ENCODE results near the gene GPC2.
"Not testable (repeated sequence)": the region's sequence is repeated elsewhere in the genome, so short reads cannot be mapped to it uniquely, and the experiment has no call there.

DNA sequence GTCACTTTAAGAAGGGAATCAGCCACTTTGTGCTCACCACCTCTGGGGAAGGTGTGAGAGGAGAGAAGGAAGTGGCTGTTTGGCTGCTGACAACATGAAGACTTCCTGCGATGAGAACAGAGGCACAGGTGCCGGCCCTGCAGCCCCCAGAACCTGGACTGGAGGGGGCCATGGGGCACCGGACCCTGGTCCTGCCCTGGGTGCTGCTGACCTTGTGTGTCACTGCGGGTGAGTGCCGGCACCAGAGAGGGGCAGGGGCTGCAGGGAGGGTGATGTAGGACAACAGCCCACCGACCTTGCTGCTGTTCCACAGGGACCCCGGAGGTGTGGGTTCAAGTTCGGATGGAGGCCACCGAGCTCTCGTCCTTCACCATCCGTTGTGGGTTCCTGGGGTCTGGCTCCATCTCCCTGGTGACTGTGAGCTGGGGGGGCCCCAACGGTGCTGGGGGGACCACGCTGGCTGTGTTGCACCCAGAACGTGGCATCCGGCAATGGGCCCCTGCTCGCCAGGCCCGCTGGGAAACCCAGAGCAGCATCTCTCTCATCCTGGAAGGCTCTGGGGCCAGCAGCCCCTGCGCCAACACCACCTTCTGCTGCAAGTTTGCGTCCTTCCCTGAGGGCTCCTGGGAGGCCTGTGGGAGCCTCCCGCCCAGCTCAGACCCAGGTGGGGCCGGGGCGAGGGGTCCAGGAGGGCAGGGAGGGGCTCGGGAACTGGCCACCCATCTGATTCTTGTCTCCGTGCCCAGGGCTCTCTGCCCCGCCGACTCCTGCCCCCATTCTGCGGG lies 42.8 kb upstream of the GPC2 start, which contains the start of gene PVRIG:
- TF ChIP-seq, protein P1, sequence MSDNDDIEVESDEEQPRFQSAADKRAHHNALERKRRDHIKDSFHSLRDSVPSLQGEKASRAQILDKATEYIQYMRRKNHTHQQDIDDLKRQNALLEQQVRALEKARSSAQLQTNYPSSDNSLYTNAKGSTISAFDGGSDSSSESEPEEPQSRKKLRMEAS (IDR thresholded peaks at IDR 0.05; ENCODE audit: low read depth, low read length): not testable (repeated sequence)
- TF ChIP-seq, protein P2, sequence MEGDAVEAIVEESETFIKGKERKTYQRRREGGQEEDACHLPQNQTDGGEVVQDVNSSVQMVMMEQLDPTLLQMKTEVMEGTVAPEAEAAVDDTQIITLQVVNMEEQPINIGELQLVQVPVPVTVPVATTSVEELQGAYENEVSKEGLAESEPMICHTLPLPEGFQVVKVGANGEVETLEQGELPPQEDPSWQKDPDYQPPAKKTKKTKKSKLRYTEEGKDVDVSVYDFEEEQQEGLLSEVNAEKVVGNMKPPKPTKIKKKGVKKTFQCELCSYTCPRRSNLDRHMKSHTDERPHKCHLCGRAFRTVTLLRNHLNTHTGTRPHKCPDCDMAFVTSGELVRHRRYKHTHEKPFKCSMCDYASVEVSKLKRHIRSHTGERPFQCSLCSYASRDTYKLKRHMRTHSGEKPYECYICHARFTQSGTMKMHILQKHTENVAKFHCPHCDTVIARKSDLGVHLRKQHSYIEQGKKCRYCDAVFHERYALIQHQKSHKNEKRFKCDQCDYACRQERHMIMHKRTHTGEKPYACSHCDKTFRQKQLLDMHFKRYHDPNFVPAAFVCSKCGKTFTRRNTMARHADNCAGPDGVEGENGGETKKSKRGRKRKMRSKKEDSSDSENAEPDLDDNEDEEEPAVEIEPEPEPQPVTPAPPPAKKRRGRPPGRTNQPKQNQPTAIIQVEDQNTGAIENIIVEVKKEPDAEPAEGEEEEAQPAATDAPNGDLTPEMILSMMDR (IDR thresholded peaks at IDR 0.05; ENCODE audit: low read depth, low read length): not testable (repeated sequence)
- TF ChIP-seq POLR2A (IDR thresholded peaks at IDR 0.05; ENCODE audit: extremely low read depth, insufficient read length): not testable (repeated sequence)
